Esophagus (tissue), 2 donors: ENCODE data around the gene GNAI1. TPM values are rescaled to one million over a fixed set of nuclear protein-coding genes. Genes with fewer than 3 reads are reported as not detected.

ENCODE experiments used
- H3K27ac ChIP-seq, 2 donors: one replicate each; pipeline ENCODE4 v1.5.1; 2013; ENCODE audit warnings: low read depth in 2 of 2, mild to moderate bottlenecking in 2 of 2, inconsistent platforms in 1 of 2, low read length in 1 of 2, moderate library complexity in 1 of 2
- H3K27me3 ChIP-seq, 2 donors: one replicate each; pipeline ENCODE4 v1.6.1; 2013; ENCODE audit warnings: low read length in 2 of 2, control low read depth in 1 of 2, mild to moderate bottlenecking in 1 of 2; ENCODE audit not compliant: insufficient read depth in 2 of 2, control insufficient read depth in 1 of 2
- H3K36me3 ChIP-seq, 2 donors: one replicate each; pipeline ENCODE4 v1.6.1; 2013; ENCODE audit warnings: low read length in 1 of 2; ENCODE audit not compliant: control insufficient read depth in 2 of 2, insufficient read depth in 2 of 2
- H3K4me1 ChIP-seq, 2 donors: one replicate each; pipeline ENCODE4 v1.6.1; 2013; ENCODE audit warnings: low read length in 1 of 2; ENCODE audit not compliant: control insufficient read depth in 2 of 2, insufficient read depth in 2 of 2
- H3K4me3 ChIP-seq, 2 donors: one replicate each; pipeline ENCODE4 v1.5.1; 2013; ENCODE audit warnings: low read length in 2 of 2, mild to moderate bottlenecking in 2 of 2, low read depth in 1 of 2, moderate library complexity in 1 of 2
- H3K9me3 ChIP-seq, 2 donors: one replicate each; pipeline ENCODE4 v1.6.1; 2013; ENCODE audit warnings: mild to moderate bottlenecking in 2 of 2, low read depth in 1 of 2, low read length in 1 of 2, moderate library complexity in 1 of 2; ENCODE audit not compliant: control insufficient read depth in 2 of 2, insufficient read depth in 1 of 2
- WGBS, 2 donors: extraction: QIAGEN DNeasy Blood & Tissue Kit; methylation state at CpG; one replicate each; pipeline ENCODE4 v1.1.7; 2013; 5-methylcytosine and 5-hydroxymethylcytosine counted together
- polyA plus RNA-seq, 2 donors: library from polyadenylated mRNA; stranded (reverse); fragments of 200-250 nt; gene quantifications; one replicate each; pipeline ENCODE4 v1.2.3, GENCODE V29; 2013
- donor health status: healthy with polysubstance abuse.
- donor health status: Bipolar disorder and iron deficiency.

Gene GNAI1
- polyA plus RNA-seq, 2 donors = 6.2 to 18.8 TPM

DNA sequence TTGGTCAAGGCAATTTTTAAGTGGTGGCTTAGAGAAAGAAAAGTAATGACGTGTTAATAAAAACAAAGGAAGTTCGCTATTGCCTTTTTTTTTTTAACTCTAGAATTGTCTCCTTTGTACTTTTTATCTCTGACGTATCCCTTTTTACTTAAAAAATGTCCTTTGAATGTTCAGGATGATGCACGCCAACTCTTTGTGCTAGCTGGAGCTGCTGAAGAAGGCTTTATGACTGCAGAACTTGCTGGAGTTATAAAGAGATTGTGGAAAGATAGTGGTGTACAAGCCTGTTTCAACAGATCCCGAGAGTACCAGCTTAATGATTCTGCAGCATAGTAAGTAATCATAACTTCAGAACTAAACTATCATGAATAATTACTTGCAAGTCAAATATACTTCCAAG is 64.4 kb downstream of the GNAI1 start:
- H3K9me3 ChIP-seq = no peaks in the 10 kb centered on the region
- no peaks in the 10 kb centered on the region for H3K4me1 ChIP-seq
- no peak overlapping the region for H3K27ac ChIP-seq
- H3K36me3 ChIP-seq = peaks cover 0 to 2% of the 10 kb centered on the region in 2 donors
- no peaks in the 10 kb centered on the region for H3K27me3 ChIP-seq
- H3K4me3 ChIP-seq = no peak overlapping the region
- 80% methylated on average over 5 of the region's 5 CpGs for WGBS, 2 donors

DNA sequence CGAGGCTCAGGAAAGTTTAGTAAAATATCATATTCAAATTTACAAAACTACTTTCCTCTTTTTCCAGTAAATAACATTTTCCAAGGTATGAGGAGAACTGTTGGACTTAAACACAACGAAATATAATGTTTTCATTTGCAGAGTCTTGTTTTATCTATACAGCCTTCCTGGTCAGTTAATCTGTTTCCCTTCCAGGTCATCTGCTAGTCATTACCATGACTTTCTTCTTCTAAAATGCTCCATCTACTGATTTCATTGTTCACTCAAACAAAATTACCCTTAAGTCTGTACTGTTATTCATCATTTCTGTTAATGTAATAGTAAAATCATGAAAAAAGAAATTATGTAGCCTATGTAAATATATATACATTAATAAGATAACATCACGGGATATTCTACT is 69.8 kb downstream of the GNAI1 start:
- Histone ChIP-seq H3K27ac (no peak overlapping the region), H3K4me3 (no peak overlapping the region), H3K4me1 (no peaks in the 10 kb centered on the region), H3K36me3 (peaks cover 0 to 2% of the 10 kb centered on the region in 2 donors), H3K27me3 (no peaks in the 10 kb centered on the region), H3K9me3 (no peaks in the 10 kb centered on the region)
- WGBS, 2 donors = 53 to 58% methylated on average over 3 of the region's 3 CpGs

DNA sequence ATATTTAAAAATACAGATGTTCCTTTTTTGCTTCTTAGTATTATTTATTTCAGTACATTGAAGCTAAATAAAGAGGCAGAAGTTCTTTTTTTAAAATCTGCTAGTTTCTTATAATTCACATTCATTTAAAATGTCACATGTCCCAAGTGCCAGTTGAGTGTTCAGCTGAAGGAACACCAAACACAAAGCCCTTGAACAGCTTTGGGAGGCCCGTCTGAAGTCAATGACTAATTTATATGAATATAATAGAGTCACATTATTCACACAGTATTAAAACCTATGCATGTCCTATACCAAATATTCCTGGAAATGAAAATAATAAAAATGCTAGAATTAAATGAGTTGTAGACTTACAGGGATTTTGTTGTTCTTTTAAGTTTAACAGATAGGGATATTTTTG is 70.3 kb downstream of the GNAI1 start:
- no peak overlapping the region for H3K27ac ChIP-seq
- no peaks in the 10 kb centered on the region for H3K27me3 ChIP-seq
- no peak overlapping the region for H3K4me3 ChIP-seq
- no peaks in the 10 kb centered on the region for H3K4me1 ChIP-seq
- 60 to 69% methylated on average over 1 of the region's 1 CpG for WGBS, 2 donors
- no peaks in the 10 kb centered on the region for H3K9me3 ChIP-seq
- peaks cover 0 to 2% of the 10 kb centered on the region in 2 donors for H3K36me3 ChIP-seq

DNA sequence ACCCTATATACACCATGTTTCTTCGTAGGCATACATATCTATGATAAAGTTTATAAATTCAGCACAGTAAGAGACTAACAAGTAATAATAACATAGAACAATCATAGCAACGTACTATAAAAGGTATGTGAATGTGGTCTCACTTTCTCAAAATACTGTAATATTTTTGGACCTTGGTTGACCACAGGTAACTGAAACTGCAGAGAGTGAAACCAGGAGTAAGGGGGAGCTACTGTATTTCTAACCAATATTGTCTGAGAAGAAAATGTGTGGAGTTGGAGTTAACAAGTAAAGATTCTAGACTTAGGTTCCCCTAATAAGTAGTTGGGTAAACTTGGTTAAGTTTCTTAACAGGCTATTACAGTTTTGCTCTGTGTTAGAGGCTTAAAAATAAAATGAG is 72.1 kb downstream of the GNAI1 start:
- Histone ChIP-seq H3K4me3 (no peak overlapping the region), H3K36me3 (no peaks in the 10 kb centered on the region), H3K9me3 (no peaks in the 10 kb centered on the region), H3K27me3 (no peaks in the 10 kb centered on the region), H3K4me1 (no peaks in the 10 kb centered on the region), H3K27ac (no peak overlapping the region)
- WGBS, 2 donors = 79 to 90% methylated on average over 2 of the region's 2 CpGs

DNA sequence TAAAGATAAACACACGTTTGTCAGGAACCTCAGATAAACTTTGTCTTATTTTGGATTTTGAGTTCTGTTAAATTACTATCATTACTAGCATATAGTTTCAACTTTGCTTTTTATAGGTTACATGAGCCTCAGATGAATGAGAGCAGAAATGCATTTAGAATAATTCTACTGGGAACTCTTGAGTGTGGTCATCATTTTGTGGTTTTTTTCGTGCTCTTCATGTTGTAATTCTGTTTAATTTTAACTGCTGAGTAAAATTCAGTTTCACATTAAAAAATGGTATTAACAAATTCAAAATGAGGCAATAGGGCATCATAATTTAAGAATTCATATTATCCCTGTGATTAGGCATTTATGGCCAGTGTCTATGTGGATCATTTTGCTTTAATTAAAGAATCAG is 72.9 kb downstream of the GNAI1 start:
- Histone ChIP-seq H3K27me3 (no peaks in the 10 kb centered on the region), H3K36me3 (no peaks in the 10 kb centered on the region), H3K4me1 (no peaks in the 10 kb centered on the region), H3K4me3 (no peak overlapping the region), H3K9me3 (no peaks in the 10 kb centered on the region), H3K27ac (no peak overlapping the region)
- WGBS, 2 donors = 55 to 56% methylated on average over 2 of the region's 2 CpGs

DNA sequence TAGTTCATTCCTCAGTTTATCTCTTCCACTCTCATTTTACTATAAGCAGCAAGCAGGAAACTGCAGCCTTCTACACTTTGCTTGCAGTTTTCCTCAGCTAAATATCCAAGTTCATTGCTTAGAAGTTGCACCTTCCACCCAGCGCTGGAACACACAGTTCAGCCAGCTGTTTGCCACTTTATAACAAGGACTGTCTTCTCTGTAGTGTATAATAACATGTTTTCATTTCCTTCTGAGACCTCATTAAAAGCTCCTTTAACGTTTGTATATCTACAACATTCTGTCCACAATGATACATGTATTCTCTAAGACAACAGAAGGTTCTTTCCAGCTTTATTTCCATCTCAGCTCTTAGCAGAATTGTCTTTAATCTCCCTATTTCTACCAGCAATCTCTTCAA is 74.1 kb downstream of the GNAI1 start:
- H3K4me1 ChIP-seq = no peaks in the 10 kb centered on the region
- H3K36me3 ChIP-seq = no peaks in the 10 kb centered on the region
- H3K27me3 ChIP-seq = no peaks in the 10 kb centered on the region
- no peak overlapping the region for H3K4me3 ChIP-seq
- no peak overlapping the region for H3K27ac ChIP-seq
- H3K9me3 ChIP-seq = no peaks in the 10 kb centered on the region
- WGBS, 2 donors = 54 to 58% methylated on average over 2 of the region's 2 CpGs

DNA sequence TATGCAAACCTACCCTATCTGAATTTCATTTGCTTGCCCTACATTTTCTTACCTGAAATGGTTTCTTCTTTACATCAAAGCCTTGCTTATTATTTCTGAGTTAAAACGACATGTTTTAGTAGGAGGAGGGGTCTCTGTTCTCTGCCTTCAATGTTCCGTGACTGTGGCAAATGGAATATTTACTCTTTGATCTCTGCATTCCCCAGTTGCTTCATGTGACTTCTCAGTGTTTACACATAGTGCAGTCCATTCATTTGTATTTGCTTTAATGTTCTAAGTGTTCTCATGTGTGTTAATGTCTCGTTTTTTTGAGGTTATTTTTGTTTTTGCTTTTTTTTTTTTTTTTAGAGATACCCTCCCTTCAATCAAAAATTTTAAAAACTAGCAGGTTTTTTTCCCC is 75.8 kb downstream of the GNAI1 start:
- Histone ChIP-seq H3K36me3 (no peaks in the 10 kb centered on the region), H3K4me1 (no peaks in the 10 kb centered on the region), H3K4me3 (no peak overlapping the region), H3K27ac (no peak overlapping the region), H3K27me3 (no peaks in the 10 kb centered on the region), H3K9me3 (no peaks in the 10 kb centered on the region)
- 36 to 43% methylated on average over 3 of the region's 3 CpGs for WGBS, 2 donors

DNA sequence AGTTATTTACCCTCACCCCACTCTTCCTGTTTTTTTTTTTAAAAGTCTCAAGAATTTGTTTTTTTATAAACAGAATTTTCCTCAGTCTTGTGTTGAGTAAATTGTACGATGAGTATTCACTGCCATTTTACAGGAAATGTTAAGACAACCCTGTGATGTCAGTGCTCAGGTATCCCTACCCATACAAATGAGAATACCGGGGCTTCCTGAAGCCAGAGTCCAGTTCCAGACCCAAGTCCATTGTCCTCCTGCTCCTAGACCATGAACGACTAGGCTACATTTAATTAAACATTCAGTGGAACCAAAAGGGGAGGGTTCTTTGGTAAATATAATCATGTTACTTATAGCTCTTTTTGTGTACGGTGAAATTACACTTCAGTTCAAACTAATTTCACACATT is 79.2 kb downstream of the GNAI1 start:
- Histone ChIP-seq H3K4me3 (no peak overlapping the region), H3K9me3 (no peaks in the 10 kb centered on the region), H3K36me3 (no peaks in the 10 kb centered on the region), H3K27ac (no peak overlapping the region), H3K27me3 (no peaks in the 10 kb centered on the region), H3K4me1 (no peaks in the 10 kb centered on the region)
- 86 to 89% methylated on average over 4 of the region's 4 CpGs for WGBS, 2 donors

DNA sequence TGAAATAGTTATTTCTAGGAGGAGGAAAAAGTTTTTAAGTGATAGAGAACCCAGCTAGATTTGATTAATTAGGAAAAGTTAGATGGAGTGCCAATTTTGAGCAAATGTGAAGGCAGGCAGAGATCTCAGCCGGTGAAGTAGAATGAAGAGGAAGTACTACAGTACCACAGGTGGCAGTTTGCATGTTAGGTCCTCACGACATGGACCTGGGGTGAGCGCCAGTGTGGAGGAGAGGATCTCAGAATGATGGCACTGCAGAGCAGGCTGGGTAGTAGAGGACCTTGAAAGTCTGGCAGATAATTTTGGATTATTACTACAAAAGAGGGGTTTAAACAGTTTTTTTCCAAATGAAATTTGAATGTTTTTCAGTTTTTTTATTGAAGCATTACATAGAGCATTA is 81.1 kb downstream of the GNAI1 start:
- Histone ChIP-seq H3K4me3 (no peak overlapping the region), H3K9me3 (no peaks in the 10 kb centered on the region), H3K27ac (no peak overlapping the region), H3K27me3 (no peaks in the 10 kb centered on the region), H3K4me1 (no peaks in the 10 kb centered on the region), H3K36me3 (no peaks in the 10 kb centered on the region)
- WGBS, 2 donors = 83 to 91% methylated on average over 3 of the region's 3 CpGs

DNA sequence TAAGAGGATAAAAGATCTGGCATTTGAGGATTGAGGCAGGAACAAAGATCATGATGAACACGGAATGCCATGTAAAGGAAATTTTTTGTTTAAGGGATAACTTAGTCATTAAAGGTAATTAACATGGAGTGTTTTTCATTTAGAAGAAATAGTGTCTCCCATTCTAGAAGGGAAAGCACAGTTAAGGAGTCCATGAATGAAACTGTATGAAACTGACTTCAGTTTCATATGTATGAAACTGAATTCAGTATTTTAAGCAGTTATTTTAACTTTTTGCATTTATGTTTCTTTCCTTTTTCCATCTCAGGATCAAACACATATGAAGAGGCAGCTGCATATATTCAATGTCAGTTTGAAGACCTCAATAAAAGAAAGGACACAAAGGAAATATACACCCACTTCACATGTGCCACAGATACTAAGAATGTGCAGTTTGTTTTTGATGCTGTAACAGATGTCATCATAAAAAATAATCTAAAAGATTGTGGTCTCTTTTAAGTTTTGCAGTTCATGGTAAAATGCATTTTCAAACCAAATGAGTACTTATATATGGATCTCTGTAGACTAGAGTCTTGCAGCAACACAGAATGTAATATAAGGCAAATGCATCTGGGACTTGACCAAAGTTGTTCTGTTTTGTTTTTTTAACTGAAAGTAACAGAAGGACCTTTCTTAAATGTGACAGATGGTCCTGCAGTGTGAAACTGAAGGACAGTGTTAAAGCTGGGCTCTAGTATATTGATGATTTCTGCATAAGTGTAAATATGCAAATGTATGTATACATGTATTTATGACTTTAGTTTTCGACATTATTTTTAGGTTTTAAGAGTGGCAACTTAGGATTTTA is 82.6 kb downstream of the GNAI1 start:
- Histone ChIP-seq H3K4me3 (no peak overlapping the region), H3K27me3 (no peaks in the 10 kb centered on the region), H3K36me3 (no peaks in the 10 kb centered on the region), H3K4me1 (no peaks in the 10 kb centered on the region), H3K9me3 (no peaks in the 10 kb centered on the region), H3K27ac (no peak overlapping the region)
- WGBS, 2 donors = 81 to 87% methylated on average over 2 of the region's 2 CpGs
